GM12873 (cell line): ENCODE results near the gene NUDT11.

Experiments
- TF ChIP-seq, protein P1 (sequence below): IDR thresholded peaks from 2 replicates; pipeline ENCODE4 v1.5.1; 2012; ENCODE audit warnings: low read depth, mild to moderate bottlenecking, moderate library complexity, low read length, control low read depth; ENCODE audit not compliant: insufficient read depth; ENCODE audit errors: missing control alignments

NUDT11 gene

DNA sequence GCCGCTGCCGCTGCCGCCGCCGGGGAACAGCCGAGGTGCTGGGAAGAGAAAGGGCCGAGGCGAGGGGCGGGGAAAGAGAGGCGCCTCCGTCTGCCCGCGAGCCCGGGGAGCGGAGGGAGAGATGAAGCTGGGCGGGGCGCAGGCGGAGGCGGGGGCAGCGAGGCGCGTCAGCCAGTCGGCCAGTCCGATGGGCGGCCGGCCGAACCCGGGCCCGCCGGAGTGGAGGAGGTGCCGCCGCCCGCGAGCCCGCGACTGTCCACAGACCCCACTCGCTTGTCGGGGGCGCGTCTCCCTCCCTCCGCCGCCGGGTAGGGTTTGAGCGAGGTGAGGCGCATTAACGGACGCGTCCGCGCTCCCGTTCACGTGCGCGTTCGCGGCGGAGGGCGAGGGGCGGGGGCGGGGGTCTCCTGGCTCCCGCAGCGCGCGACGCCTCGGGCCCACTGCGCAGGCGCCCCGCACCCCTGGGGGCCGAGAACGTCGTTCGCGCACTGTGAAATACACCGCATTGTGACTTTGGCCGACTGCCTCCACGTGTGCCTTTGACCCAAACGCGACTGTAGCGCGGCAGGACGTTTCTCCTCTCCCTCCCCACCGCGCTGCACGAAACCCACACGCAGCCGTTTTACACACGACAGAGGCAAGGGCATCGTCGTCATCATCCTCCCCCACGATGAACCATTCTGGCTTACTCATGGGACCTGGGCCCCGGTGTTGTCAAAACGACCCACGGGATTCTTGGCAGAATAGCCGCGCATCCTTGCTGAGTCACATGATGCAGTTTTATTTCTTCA lies at the start of gene NUDT11:
TSS of gene NUDT11 (minus strand) at position 92 of the 791 bp plus-strand sequence. CDS start 148 bp downstream, outside the sequence.
- TF ChIP-seq, protein P1, sequence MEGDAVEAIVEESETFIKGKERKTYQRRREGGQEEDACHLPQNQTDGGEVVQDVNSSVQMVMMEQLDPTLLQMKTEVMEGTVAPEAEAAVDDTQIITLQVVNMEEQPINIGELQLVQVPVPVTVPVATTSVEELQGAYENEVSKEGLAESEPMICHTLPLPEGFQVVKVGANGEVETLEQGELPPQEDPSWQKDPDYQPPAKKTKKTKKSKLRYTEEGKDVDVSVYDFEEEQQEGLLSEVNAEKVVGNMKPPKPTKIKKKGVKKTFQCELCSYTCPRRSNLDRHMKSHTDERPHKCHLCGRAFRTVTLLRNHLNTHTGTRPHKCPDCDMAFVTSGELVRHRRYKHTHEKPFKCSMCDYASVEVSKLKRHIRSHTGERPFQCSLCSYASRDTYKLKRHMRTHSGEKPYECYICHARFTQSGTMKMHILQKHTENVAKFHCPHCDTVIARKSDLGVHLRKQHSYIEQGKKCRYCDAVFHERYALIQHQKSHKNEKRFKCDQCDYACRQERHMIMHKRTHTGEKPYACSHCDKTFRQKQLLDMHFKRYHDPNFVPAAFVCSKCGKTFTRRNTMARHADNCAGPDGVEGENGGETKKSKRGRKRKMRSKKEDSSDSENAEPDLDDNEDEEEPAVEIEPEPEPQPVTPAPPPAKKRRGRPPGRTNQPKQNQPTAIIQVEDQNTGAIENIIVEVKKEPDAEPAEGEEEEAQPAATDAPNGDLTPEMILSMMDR = no peak

- TF ChIP-seq, protein P1 = no peak
Measured at GRCh38 chrX:51520393-51520792, 24.0 kb upstream of the NUDT11 start.

DNA sequence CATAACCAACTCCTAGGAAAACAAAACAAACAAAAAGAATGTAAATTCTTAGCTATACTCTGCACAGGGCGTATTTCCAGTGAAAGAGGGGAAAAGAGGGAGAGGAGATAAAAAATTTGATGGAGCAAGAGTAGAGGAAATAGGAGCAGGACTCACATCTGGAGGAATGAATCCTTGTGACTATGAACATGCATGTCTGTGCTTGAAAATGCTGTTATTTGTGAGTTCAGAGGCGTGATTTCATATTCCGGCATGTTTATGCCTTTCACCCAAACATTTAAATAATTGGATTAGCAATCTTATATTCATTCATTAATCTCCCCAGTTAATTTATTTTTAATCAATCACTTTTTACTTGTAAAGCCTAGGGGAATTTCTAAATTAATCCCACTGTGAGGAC lies 11.2 kb upstream of the NUDT11 start:
- TF ChIP-seq, protein P1 = no peak

GRCh38 chrX:51494409-51494808 lies 2.0 kb downstream of the NUDT11 start:
- TF ChIP-seq, protein P1 = no peak

DNA sequence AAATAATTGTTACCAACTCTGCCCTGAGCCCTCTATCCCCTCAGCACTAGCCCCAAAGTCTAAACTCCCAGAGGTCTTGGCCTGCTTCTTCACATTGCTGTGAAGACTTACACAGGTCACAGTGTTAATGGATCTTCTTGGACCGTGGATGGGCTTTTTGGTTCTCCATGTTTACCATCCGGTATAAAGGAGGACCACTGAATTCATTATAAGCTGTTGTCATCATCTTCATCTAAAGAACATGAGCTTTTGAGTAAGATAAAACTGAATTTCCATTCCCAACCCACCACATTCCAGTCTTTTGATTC lies 8.5 kb downstream of the NUDT11 start:
- TF ChIP-seq, protein P1 = no peak

DNA sequence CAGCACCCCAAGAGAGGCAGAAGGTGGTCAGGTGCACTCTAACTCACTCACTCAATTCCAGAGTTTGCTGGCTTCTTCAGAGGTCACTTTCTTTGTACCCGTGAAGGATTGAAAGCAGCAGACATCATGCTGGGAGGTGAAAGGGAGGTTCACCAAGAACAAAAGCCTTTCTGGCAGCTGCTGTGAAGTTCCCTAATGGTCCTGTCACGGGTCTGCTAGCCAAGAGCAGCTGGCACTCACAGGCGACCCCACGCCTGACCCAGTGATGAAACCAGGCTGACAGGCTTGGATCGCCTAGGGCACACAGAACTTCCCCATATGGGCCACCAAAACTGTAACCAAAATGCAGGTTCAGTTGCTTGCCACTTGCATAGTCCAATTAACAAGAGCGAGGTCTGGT lies 11.8 kb downstream of the NUDT11 start:
- TF ChIP-seq, protein P1 = no peak

- TF ChIP-seq, protein P1 = no peak
Measured at GRCh38 chrX:51476930-51477329, 19.5 kb downstream of the NUDT11 start.
